Neural crest cell (in vitro differentiated cells): ENCODE data around the gene VARS2. TPM values are rescaled to one million over a fixed set of nuclear protein-coding genes. Genes with fewer than 3 reads are reported as not detected.
"Not testable (repeated sequence)": the region's sequence is repeated elsewhere in the genome, so short reads cannot be mapped to it uniquely, and the experiment has no call there.

Source experiments
- DNase-seq: peaks from one replicate; pipeline ENCODE4 v3.0.0; 2021; ENCODE audit warnings: low read depth, mixed read lengths, low spot score
- H3K27ac Mint-ChIP-seq: one replicate; pipeline ENCODE4 v1.8.0; 2021; ENCODE audit warnings: mild to moderate bottlenecking, mixed read lengths; ENCODE audit not compliant: unreplicated experiment
- H3K27me3 Mint-ChIP-seq: 2 replicates; pipeline ENCODE4 v1.8.0; 2021; ENCODE audit warnings: low read depth, mild to moderate bottlenecking, mixed read lengths
- H3K36me3 Mint-ChIP-seq: 2 replicates; pipeline ENCODE4 v1.8.0; 2021; ENCODE audit warnings: low read depth, mild to moderate bottlenecking, mixed read lengths
- H3K4me1 Mint-ChIP-seq: 2 replicates; pipeline ENCODE4 v1.8.0; 2021; ENCODE audit warnings: mixed read lengths
- H3K4me3 Mint-ChIP-seq: one replicate; pipeline ENCODE4 v1.8.0; 2021; ENCODE audit warnings: mild to moderate bottlenecking, mixed read lengths
- H3K9me3 Mint-ChIP-seq: 2 replicates; pipeline ENCODE4 v1.8.0; 2021; ENCODE audit warnings: mixed read lengths
- total RNA-seq: library from RNA; stranded (reverse); gene quantifications from 2 replicates; pipeline ENCODE4 v1.2.1, GENCODE V29; 2021
- TF ChIP-seq, protein P1 (sequence below): fragments of 200-600 bp; sonication (generic); conservative IDR thresholded peaks from 2 replicates; pipeline ENCODE4 v1.5.0; 2021; ENCODE audit warnings: antibody characterized with exemption, mild to moderate bottlenecking

VARS2 gene
- total RNA-seq, 1 donor from 2014 or later = 68.2 TPM

DNA sequence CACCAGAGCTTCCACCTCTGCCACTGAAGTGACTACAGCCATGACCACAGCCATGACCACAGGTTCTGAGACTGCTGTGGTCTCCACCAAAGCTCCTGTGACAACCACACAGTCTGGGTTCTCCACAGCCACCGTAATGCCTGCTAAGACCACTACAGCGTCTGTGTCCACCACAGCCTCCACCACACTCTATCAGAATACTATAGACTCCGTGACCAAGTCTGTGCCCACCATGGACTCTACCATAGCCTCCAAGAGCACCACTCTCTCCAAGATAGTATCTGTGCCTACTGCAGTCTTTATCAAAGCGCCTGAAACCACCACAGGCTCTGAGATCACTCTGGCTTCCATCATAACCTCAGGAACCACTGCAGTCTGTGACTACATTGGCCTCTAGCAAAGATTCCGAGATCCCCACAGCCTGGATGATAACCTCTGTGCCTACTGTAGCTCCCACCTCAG lies 51.1 kb downstream of the VARS2 start:
- H3K4me3 Mint-ChIP-seq = no peak overlapping the region
- DNase-seq = no peak

GRCh38 chr6:30966154-30966553 lies 52.1 kb downstream of the VARS2 start:
- Mint-ChIP-seq H3K4me1 (no peaks in the 10 kb centered on the region), H3K27ac (no peak overlapping the region), H3K4me3 (no peak overlapping the region), H3K36me3 (no peaks in the 10 kb centered on the region), H3K27me3 (peaks cover 4% of the 10 kb centered on the region), H3K9me3 (no peaks in the 10 kb centered on the region)
- TF ChIP-seq, protein P1, sequence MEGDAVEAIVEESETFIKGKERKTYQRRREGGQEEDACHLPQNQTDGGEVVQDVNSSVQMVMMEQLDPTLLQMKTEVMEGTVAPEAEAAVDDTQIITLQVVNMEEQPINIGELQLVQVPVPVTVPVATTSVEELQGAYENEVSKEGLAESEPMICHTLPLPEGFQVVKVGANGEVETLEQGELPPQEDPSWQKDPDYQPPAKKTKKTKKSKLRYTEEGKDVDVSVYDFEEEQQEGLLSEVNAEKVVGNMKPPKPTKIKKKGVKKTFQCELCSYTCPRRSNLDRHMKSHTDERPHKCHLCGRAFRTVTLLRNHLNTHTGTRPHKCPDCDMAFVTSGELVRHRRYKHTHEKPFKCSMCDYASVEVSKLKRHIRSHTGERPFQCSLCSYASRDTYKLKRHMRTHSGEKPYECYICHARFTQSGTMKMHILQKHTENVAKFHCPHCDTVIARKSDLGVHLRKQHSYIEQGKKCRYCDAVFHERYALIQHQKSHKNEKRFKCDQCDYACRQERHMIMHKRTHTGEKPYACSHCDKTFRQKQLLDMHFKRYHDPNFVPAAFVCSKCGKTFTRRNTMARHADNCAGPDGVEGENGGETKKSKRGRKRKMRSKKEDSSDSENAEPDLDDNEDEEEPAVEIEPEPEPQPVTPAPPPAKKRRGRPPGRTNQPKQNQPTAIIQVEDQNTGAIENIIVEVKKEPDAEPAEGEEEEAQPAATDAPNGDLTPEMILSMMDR = no peak
- DNase-seq = no peak

More for the DNA sequence above, 51.1 kb downstream of the VARS2 start:
- no peaks in the 10 kb centered on the region for H3K36me3 Mint-ChIP-seq
- no peaks in the 10 kb centered on the region for H3K4me1 Mint-ChIP-seq
- H3K27ac Mint-ChIP-seq = no peak overlapping the region
- no peaks in the 10 kb centered on the region for H3K9me3 Mint-ChIP-seq
- TF ChIP-seq, protein P1 = no peak
- H3K27me3 Mint-ChIP-seq = peaks cover 4% of the 10 kb centered on the region

DNA sequence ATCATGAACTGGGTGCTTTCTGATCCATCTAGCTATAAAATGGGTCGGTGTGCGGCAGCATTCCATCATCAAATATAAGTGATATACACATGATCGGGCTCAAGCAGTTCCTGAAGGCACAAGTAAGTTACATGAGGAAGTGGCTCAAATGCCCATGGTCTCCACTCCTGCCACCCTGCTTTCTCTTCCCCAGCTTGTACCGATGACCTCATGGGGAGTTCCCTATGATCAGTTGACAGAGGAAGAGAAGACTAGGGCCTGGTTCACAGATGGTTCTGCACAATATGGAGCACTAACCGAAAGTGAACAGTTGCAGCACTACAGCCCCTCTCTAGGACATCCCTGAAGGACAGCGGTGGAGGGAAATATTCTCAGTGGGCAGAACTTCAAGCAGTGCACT lies 55.1 kb downstream of the VARS2 start:
- not testable (repeated sequence) for H3K27me3 Mint-ChIP-seq, H3K4me1 Mint-ChIP-seq, H3K4me3 Mint-ChIP-seq

DNA sequence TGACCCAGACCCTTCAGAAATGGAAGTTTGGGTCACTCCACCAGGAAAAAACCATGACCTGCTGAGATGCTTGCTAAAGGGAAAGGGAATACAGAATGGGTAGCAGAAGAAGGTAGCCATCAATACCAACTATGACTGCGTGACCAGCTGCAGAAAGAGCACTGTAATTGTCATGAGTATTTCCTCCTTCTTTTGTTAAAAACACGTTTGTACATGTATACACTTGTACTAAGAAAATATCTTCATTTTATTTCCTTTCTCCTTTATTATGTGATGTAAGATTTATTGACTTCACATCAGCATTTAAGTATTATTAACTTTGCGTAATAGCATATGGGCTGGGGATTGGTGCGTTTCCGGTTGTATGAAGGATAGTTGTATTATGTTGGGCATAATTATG lies 56.9 kb downstream of the VARS2 start:
- Mint-ChIP-seq H3K4me1 (no peaks in the 10 kb centered on the region), H3K27ac (no peak overlapping the region), H3K27me3 (peaks cover 4% of the 10 kb centered on the region), H3K4me3 (no peak overlapping the region), H3K9me3 (no peaks in the 10 kb centered on the region), H3K36me3 (no peaks in the 10 kb centered on the region)
- TF ChIP-seq, protein P1 = no peak
- DNase-seq = no peak

More for the DNA sequence above, 55.1 kb downstream of the VARS2 start:
- not testable (repeated sequence) for H3K36me3 Mint-ChIP-seq, H3K9me3 Mint-ChIP-seq, H3K27ac Mint-ChIP-seq, DNase-seq

DNA sequence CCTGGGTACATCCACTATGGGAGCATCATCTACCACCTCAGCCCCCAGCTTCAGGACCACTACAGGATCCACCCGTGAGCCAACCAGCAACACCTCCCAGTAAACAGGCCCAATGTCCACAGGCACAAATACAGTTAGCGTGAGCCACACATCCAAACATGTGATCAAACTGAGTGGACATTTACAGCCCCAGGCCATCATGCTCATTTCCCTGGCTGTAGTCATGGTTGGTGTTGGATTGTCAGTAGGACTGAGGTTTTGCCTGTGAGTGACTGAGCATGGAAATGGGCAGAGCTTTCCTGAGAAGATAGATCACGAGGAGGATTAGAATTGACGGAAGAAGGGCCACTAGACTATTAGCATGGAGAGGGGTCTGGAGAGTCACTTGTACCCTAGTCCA lies 58.8 kb downstream of the VARS2 start:
- Mint-ChIP-seq H3K27ac (no peak overlapping the region), H3K36me3 (no peaks in the 10 kb centered on the region), H3K9me3 (no peaks in the 10 kb centered on the region), H3K4me1 (no peaks in the 10 kb centered on the region), H3K4me3 (no peak overlapping the region), H3K27me3 (peaks cover 7% of the 10 kb centered on the region)
- TF ChIP-seq, protein P1 = no peak
- no peak for DNase-seq

GRCh38 chr6:30974490-30975252 lies 60.6 kb downstream of the VARS2 start:
- H3K4me1 Mint-ChIP-seq = no peaks in the 10 kb centered on the region
- H3K27me3 Mint-ChIP-seq = peaks cover 14% of the 10 kb centered on the region
- no peak for DNase-seq
- no peaks in the 10 kb centered on the region for H3K36me3 Mint-ChIP-seq
- H3K27ac Mint-ChIP-seq = peak overlapping the region; percentile 27
- TF ChIP-seq, protein P1 = no peak
- no peak overlapping the region for H3K4me3 Mint-ChIP-seq
- H3K9me3 Mint-ChIP-seq = no peaks in the 10 kb centered on the region
